Measurements from ENCODE around the gene PYY.

Gene PYY

GRCh38 chr17:43912635-43913304 lies 41.0 kb downstream of the PYY start:
- no peak for DNase-seq

- no peak for DNase-seq
Observed at GRCh38 chr17:43911904-43912303, 41.8 kb downstream of the PYY start.

GRCh38 chr17:43909537-43910231 lies 44.1 kb downstream of the PYY start:
- DNase-seq: no peak

GRCh38 chr17:43907998-43908721 lies 45.6 kb downstream of the PYY start:
- DNase-seq: peak; percentile 60

GRCh38 chr17:43907425-43907981 lies 46.2 kb downstream of the PYY start, which contains the start of gene MPP2:
Gene MPP2, minus strand, starts transcription at chr17:43907536. Its CDS starts 3,076 bp downstream, at chr17:43904460.
- DNase-seq: peak; percentile 60

GRCh38 chr17:43906951-43907424 lies 46.8 kb downstream of the PYY start:
- peak; percentile 26 for DNase-seq

GRCh38 chr17:43905985-43906852 lies 47.5 kb downstream of the PYY start:
- peak; percentile 51 for DNase-seq

- no peak for DNase-seq
Observed at GRCh38 chr17:43905400-43905984, 48.2 kb downstream of the PYY start.

All from CD4-positive, alpha-beta T cell treated with Interleukin-10 for 1 hour (primary cell).